ENCODE results near the gene CHD9. TPM values are rescaled to one million over a fixed set of nuclear protein-coding genes. Genes with fewer than 3 reads are reported as not detected.

Gene CHD9
- total RNA-seq, 1 donor from 2014 or later = 233 TPM

GRCh38 chr16:53094013-53094630 lies 39.3 kb downstream of the CHD9 start:
- DNase-seq = no peak

- DNase-seq = no peak
These were observed 42.4 kb downstream of the CHD9 start for GRCh38 chr16:53097190-53097589.

- DNase-seq = peak; percentile 78
These were observed 43.9 kb downstream of the CHD9 start for GRCh38 chr16:53098526-53099317.

- DNase-seq = peak; percentile 90
These were observed 44.7 kb downstream of the CHD9 start for GRCh38 chr16:53099318-53100130.

GRCh38 chr16:53100131-53100748 lies 45.4 kb downstream of the CHD9 start:
- no peak for DNase-seq

GRCh38 chr16:53100889-53101288 lies 46.1 kb downstream of the CHD9 start:
- DNase-seq = no peak

- DNase-seq = no peak
These were observed 49.0 kb downstream of the CHD9 start for GRCh38 chr16:53103811-53104210.

GRCh38 chr16:53105565-53105964 lies 50.8 kb downstream of the CHD9 start:
- DNase-seq = no peak

- no peak for DNase-seq
These were observed 56.4 kb downstream of the CHD9 start for GRCh38 chr16:53111078-53111791.

GRCh38 chr16:53112015-53112414 lies 57.2 kb downstream of the CHD9 start:
- no peak for DNase-seq

- DNase-seq = no peak
These were observed 60.3 kb downstream of the CHD9 start for GRCh38 chr16:53115047-53115446.

- no peak for DNase-seq
These were observed 61.0 kb downstream of the CHD9 start for GRCh38 chr16:53115773-53116172.

GRCh38 chr16:53121043-53121620 lies 66.3 kb downstream of the CHD9 start:
- no peak for DNase-seq

GRCh38 chr16:53121661-53122060 lies 66.9 kb downstream of the CHD9 start:
- no peak for DNase-seq

- DNase-seq = no peak
These were observed 69.0 kb downstream of the CHD9 start for GRCh38 chr16:53123747-53124146.

GRCh38 chr16:53126390-53126789 lies 71.6 kb downstream of the CHD9 start:
- DNase-seq = no peak

GRCh38 chr16:53129281-53130158 lies 74.7 kb downstream of the CHD9 start:
- peak; percentile 53 for DNase-seq

- DNase-seq = peak; percentile 90
These were observed 75.6 kb downstream of the CHD9 start for GRCh38 chr16:53130159-53131049.

GRCh38 chr16:53131050-53131362 lies 76.2 kb downstream of the CHD9 start:
- no peak for DNase-seq

Data from occipital lobe (tissue), 2 donors.